ENCODE data around the gene TAMALIN.

GRCh38 chr12:52037248-52037861 is 30.6 kb downstream of the TAMALIN start:
- TF ChIP-seq RAD21 (IDR thresholded peaks at IDR 0.05; ENCODE audit: low read depth) (no peak), YY1 (IDR thresholded peaks at IDR 0.05; ENCODE audit: low read depth) (no peak), CEBPB (IDR thresholded peaks at IDR 0.05) (no peak), EP300 (IDR thresholded peaks at IDR 0.05; ENCODE audit: borderline replicate concordance) (no peak), USF1 (IDR thresholded peaks at IDR 0.05) (no peak)
